ENCODE data around the gene POU2F2.

The POU2F2 gene

DNA sequence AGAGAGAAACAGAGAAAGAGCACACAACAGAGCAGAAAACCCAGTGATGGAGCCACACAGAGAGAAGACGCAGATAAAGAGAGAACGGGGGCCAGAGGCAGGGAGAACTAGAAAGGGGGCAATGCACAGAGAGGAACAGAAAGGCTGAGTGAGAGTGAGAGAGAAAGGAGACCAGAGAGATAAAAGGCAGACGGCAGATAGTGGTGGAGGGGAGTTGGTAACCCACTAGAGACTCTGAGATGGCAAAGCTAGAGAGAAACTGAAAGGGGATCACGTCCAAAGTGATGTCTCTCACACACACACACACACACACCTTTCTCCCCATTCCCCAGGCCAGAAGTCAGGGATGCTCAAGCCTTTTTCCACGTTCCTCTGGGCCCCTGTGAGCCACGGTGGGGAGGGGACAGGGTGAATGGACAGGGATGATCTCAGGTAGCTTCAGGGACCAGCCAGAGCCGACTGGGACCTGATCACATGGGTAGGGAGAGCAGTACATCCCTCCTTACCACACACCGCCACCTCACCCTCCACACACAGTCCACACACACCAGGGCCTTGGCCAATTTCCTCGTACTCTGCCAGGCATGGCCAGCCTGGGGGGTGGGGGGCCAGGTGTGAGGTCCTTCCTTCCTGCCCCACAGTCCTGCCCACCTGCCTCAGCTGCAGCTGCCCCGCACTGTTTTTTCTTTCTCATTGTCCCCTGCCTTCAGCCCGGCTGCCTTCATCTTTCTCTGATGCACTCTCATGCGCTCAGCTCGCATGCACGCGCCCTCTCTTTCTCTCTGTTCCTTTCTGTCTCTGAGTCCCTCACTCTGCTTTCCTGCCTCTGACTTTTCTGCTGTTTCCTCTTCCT lies 22.5 kb upstream of the POU2F2 start:
- DNase-seq = no peak

DNA sequence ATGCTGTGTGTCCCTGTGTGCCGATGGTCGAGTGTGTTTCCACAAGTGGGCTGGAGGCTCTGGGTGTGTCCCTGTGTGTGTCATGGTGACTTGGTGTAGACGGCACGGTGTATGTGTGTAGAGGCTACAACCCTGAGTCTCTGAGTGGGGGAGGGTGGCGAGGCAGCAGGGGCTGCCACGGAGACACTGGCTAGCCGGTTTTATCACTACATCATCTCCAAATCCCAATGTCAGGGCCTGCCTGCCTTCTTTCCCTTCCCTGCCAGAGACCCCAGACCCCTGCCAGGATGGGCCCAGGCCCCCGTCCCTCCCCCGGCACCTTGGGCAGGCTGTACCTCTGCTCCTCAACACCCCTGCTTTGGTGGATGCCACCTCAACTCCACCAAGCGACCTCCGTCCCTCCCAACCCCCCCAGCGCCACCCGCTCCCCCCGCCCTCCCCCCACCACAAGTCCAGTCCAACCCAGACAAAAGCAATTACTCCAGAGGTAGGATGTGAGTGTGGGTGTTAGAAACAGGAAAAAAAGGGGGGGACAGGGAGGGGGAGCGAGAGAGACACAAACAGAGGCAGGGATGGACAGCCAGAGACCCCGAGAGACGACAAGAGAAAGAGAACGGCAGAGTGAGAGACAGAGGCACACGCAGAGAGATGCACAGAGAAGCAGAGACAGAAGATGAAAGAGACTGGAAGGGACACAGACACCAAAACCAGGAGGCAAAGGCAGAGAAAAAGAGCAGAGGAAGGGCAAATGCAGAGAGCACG lies 21.6 kb upstream of the POU2F2 start:
- no peak for DNase-seq

DNA sequence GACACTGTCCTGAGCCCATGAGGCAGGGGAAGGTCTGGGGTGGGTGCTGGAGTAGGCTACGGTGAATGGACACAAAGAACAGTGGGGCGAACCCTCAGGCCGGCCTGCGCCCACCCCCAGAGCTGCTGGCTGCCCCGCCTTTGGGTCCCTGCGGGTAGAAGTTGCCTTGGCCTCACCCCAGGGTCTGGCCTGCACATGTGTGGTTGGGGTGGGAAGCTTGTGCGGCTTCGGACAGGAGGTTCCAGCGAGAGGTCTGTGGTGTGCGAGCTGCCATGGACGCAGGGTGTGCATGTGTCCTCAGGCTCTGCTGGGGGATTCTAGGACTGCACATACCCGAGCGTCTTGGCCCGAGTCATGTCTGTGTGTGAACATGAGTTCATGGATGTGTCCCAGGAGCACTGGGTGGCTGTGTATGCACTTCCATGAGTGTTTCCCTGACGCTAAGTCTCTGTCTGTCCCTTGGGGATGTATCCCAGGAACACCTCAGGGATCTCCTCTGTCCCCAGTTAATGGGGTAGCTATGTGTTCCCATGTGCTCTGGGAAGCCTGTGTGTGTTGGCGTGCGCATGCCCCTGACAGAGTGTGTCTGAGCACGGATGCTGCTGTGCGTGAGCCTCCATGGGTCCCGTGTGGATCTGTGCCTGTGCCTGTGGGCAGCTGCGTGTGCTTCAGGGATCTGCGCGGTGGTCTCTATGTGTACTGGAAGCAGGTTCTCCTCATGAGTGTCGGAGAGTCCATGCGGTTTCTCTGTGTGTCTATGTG lies 20.8 kb upstream of the POU2F2 start:
- DNase-seq = no peak

DNA sequence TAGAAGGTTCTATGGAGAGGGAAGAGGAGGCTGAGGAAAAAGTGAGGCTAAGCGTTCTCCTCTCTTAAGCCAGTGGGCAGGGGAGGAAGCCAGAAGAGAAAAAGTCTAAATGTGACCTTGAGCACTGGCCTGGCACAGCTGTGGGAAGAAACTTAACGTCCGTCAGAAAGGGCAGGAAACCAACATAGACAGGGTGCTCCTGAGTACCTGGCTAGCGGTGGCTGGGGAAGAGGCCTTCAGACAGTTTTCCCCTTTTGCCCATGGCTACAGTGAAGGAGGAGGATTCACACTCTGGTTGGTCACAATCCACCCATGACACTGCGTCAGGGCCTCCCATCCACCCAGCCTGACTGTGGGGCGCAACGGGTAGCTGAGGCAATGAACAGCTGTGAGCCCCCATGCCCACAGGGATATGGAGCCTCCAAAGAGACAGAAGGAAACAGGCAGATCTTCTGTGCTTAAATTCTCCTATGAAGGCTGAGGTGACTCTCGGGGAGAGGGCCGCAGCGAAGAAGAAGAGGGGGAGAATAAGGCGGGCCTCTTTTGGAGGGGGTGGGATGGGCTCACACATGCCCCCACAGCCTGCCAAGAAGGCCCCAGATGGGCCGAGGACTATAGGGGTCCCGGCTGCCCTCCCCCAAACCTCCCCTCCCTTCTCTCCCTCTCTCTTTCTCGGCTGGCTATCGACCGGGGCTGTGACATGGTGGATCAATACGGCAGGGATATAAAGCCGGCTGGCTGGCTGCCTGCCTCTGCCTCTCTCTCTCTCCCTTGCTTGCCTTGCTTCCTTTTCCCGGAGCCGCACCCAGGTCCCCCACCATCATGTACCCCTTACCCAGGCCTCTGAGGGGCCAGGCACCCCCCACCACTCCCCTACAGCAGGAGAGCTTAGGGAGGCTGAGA lies 19.8 kb upstream of the POU2F2 start:
- no peak for DNase-seq

DNA sequence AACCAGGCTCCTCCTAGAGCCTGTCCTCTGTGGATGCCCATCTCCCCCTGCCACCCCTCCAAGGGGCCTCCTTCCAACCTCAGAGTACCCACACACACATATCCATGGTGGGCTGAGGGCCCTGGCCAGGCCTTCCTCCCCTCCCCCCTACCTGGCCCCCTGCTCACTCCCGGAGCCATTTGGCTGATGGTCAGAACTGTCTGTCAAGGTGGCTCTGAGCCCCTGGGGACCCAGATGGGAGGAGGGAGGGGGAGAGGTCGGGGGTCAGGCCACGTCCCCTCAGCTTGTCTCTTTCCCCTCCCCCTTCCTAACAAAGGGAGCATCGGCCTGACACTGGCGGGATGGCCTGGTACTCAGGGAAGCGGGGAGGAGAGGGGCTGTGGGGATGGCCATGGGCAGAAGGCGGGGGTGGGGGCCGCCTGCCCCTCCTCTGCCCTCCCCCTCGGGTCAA lies 18.7 kb upstream of the POU2F2 start:
- no peak for DNase-seq

DNA sequence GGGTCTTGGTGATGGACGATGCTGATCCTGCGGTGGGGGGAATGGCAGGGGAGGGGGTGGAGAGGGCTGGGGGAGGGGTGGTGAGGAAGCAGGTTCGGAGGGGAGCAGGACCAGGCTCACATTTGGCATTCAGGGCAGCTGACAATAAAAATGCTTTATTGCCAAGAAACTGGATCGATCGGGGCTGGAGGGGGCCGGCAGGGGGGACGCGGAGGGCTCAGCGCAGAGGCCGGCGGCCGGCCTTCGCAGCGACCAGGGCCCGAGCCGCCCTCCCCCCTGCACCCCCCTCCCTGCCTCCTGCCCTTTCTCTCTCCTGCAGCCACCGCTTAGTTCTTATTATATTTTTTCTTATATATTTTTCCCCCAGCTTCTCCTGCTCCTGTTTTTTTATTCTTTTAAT lies 18.1 kb upstream of the POU2F2 start:
- no peak for DNase-seq

DNA sequence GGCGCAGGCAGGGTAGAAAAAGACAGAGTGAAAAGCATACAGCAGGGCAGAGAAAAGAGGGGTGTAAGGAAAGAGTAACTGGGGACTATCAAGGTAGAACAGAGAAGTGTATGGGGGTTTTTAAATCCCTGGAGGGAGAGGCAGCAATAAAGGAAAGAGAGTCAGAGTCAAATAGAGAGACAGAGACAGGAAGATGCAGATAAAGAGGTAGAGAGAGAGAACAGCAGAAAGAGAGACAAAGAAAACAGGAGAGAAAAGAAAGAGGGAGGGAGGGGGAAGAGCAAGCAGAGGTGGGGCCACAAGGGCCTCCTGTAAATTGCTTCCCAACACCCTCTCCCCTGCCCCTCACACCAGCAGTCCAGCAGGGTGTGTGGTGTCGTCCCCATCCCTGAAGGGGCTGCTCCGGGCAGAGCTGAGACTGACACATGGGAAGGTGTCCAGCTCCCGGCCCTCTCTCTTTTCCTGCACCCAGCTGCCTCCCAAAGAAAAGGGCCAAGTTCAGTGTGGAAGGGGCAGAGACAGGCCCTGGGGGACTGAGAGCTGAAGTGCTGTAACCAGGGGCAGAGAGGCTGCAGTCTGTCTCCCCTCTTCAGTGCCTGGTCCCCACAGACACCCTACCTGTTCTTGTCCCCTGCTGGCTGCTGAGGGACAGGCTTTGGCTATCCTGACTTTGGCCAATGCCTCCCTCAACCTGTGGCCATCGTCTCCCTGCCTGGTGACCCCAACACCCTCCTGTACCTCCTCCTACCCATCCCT lies 17.4 kb upstream of the POU2F2 start:
- no peak for DNase-seq

DNA sequence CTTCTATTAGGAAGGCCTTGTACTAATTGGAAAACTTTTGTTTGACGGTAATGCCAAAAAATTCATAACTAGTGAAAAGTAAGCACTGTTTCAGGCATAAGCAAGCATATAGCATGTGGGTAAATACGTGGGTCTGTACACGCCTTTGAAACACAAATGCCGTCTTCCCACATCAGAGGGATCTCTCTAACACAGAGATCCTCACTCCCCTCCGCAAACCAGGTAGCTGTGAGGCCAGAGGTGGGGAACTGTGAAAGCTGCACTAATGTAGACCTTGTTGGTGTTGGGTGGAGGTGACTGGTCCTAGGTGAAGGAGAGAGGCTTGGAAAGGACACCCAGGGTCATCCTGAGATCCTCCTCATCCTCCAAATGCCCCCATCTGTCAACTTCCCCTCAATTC lies 16.0 kb upstream of the POU2F2 start:
- no peak for DNase-seq

DNA sequence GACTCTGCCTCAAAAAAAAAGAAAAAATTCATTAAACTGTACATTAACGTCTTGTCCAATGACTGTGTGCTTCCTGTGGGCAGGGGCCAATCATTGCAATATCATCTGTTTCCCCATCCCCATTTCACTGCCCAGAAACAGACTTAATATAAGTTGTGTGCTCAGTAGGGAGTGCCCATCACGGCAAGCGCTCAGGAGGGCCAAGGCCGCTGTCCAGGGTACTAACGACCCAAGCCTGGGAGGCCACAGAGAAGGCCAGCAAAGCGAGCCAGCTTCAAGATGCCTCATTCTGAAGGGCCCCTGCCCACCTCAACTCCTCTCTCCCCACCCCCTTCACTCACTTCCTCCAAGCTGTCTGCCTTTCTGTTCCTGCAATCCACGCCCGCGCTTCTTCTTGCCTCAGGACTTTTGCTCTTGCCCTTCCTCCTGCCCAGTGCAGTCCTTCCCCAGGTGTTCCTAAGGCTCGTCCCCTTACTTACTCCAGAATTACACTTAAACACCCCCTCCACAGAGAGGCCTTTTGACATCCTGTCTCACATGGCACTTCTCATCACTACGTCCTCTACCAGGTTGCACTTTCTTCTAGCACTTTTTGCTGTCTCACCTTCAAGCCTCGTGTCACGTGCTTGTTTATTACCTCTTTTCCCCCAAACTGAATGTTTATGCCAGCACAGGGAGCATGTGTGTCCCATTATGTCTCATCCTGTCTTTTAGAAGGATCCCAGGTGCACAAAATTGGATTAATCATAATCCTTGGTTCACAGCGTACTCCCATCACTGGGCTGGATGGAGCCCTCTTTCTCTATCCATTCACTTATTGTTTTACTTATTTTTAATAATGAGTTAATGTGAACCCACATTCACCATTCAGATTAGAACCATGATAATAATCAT lies 11.3 kb upstream of the POU2F2 start:
- DNase-seq = peak; percentile 17

DNA sequence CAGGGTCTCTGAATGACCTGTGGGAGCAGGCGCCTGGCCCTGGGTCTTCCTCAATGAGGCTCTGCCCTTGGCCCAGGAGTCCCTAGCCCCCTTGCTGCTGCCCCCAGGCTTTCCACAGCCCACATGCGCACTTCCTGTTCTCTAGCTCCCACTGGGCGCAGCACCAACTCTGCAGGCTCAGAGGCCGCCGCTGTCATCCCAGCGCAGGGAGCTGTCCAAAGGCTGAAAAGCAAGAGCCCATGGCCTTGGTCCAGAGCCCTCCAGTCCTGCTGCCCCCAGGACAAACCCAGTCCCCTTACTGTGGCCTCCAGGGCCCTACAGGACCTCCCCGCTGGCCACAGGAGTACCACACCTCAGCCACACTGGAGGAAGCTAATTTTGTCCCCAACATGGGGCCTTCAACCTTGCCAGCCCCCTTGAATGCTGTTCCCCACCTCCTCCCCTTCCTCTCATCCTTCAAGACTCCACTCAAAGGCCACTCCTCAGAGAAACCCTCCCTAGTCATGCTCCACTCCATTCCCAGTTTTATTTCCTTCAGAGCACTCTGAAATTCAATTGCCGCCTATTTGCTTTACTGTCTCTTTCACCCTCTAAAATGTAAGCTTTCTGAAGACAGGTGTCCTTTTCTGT lies 8.0 kb upstream of the POU2F2 start:
- peak; percentile 54 for DNase-seq

DNA sequence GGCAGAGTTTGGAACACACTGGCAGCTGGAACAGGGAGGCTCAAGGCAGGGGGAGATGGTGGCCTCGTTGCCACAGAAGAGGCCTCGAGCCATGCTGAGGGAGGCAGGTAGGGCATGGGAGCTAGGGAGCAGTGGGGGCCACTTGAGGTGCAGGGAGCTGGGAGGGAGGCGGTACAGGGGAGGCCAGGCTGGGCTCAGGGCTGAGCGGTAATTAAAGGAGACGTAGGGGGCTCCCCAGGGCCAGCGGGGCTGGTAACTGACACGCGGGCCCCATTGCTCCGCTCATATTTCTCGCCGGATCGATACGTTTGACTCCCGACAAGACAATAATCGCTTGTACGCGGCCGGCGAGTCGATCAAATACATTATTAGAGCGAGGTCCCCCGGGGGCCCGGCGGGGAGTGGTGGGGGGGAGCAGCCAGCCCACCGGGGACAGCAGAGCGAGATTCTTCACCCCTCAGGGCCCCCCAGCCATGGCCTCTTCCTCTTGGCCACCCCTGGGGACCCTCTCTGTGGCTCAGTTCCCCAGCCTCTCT lies 2.4 kb upstream of the POU2F2 start:
- DNase-seq = no peak

DNA sequence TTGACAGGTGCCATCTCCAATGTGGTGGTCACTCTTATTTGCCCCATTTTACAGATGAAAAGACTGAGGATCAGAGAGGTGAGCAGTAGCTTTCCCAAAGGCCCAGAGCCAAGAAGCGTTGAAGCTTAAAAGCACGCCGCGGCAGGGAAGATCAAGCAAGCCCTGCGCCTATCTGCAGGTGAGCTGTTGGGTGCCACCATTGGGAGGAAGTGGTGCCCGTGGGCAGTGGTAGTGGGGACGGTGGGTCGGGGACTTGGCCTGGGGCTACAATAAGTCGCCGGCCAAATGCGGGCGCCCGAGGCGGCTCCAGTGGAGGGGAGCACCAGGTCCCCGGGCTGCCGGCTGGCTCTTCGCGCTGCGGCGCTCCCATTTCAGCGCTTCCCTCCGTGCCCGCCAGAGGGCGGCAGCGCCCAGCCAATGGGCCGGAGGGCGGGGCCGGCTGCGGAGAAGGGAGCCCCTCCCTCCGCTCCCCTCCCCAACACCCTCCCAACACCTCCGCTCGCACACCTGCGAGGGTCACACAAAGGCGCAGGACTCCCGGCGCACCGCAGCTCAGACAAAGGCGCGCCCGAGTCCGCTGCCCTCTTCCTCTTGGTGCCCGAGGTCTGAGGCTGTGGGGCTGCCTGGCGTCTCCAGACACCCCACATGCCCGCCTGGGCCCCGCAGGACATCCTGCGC lies 744 bp upstream of the POU2F2 start:
- DNase-seq = peak; percentile 53

DNA sequence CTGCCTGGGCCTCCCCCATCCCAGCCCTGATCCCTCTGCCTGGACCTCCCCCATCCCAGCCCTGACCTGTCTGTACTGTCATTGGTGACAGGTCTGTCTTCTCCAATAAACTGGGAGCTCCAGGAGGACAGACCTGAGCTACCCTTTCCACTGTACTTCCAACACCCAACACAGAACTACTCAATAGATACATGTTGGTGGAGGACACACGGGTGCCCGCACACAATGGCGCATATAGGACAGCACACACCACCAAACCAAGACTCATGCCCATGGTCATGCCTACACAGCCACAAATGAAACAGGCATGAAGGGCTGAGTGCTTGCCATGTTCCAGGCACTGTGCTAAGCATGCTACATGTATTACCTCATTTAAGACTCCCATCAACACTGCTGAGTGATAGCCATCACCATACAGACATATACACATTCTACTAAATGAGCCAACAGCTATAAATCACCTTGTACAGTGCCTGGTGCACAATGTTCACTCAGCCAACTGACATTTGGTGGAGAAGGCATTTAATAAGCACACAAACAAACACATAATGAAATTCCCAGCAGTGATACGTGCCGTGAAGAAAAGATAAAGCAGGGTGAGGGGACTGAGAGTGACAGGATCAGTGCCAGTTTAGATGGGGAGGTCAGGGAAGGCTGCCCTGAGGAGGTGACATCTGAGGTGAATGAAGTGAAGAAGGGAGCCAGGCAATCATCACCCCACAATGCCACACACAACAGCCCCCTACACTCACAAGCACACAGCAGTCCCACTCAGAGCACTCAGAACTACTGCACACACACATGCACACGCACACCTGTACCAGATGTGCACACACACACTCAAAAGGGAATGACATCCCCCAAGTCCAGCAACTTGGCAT lies 857 bp downstream of the POU2F2 start:
- no peak for DNase-seq

DNA sequence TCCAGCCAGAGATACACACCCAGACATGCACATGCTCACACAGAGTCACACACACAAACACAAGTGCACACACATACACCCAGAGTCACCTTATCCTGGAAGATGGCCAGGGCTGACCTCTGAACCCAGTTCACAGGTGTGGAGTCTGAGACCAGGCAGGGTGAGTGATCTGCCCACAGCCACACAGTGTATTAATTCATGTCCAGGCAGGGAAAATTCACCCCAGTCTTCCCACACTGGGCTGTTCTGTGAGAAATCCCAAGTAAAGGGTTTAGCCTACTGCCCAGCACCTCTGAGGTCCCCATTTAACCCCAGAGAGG lies 2.0 kb downstream of the POU2F2 start:
- DNase-seq = no peak

DNA sequence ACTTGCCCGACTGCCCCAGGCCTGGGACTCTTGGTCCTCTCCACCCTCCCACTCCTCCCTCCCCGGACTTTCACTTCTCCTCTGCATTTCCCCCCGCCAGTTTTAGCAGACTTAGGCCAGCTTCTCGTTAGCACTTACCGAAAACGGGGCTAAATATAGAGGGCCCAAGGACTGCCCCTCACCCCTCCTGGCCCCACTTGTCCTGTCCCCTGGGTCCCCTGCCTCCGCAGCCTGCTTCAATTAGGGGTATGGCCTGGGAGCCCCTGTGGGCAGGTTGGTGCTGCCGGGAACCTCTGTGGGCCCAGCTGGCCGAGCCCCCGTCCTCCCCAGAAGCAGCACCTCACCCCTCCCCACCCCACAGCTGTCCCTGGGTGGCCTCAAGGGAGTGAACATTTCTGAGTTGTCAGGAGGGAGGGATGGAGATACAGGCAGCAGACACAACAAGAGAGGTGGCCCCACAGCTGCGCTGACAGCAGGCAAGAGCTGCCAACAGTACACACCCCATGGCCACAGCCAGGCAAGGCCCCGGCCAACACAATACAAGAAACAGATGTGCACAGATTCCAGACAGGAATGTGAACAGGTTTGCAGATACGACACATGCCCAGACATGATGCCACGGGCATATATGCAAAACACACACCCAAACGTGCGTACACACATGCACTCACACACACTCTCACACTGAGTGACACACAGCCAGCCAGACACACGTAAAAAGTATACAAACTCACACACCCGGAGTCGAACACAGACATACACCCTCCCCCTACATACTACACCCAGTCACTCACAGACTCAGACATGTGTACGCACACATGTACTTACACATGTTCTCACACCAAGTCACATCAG lies 2.6 kb downstream of the POU2F2 start:
- no peak for DNase-seq

DNA sequence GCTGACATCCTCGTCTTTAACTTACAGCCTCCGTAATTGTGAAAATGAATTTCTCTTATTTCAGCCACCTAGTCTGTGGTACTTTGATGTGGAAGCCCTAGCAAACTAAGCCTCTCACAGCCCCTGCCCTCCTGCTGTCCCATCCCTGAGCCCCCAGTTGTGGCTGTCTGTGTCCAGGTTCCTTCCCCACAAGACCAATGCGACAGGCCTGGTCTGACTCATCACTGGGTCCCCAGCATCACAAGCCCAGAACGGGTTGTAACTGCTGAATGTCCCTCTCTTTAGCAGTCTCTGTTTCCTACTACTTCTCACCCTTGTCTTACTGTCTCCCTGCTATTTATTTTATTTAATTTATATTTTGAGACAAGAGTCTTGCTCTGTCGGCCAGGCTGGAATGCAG lies 5.7 kb downstream of the POU2F2 start:
- no peak for DNase-seq

DNA sequence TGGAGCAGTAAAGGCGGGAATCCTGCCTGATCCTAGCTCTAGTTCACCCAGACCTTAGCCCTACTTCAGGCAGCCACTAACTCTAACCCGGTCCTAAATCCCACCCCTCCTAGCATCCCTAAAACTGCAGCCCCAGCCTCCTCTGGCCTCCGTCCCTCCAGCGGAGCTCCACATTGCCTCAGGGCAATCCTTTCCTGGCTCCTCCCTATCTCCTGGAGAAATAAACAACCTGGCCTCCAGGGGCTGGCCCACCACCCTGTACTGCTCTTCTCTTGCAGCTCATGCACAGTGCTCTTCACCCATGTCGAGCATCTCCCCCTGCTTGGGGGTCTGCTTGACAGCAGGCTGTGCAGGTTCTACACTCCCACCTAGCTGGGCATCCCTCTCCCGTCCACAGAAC lies 6.7 kb downstream of the POU2F2 start:
- no peak for DNase-seq

Measured in hematopoietic multipotent progenitor cell treated with erythropoietin and hydrocortisone succinate and interleukin-3 and kit ligand, for 8 days (in vitro differentiated cells).